MM.1S (cell line): ENCODE measurements around the gene PRIMPOL.

Experiments
- EZH2 ChIP-seq: fragments of 300-600 bp; sonication (generic); optimal IDR thresholded peaks from 2 replicates; pipeline ENCODE3; 2017; ENCODE audit warnings: low read depth, mild to moderate bottlenecking, antibody characterized with exemption, low read length, mixed read lengths
- EZH2phosphoT487 ChIP-seq: fragments of 300-600 bp; sonication (generic); IDR thresholded peaks from 2 replicates; pipeline ENCODE4 v1.6.1; 2018; ENCODE audit warnings: antibody characterized with exemption, low read length
- TF ChIP-seq, protein P1 (sequence below): fragments of 300-600 bp; sonication (generic); IDR thresholded peaks from 2 replicates; pipeline ENCODE4 v1.5.1; 2016; ENCODE audit warnings: antibody characterized with exemption, low read length, mixed read lengths

- TF ChIP-seq, protein P1, sequence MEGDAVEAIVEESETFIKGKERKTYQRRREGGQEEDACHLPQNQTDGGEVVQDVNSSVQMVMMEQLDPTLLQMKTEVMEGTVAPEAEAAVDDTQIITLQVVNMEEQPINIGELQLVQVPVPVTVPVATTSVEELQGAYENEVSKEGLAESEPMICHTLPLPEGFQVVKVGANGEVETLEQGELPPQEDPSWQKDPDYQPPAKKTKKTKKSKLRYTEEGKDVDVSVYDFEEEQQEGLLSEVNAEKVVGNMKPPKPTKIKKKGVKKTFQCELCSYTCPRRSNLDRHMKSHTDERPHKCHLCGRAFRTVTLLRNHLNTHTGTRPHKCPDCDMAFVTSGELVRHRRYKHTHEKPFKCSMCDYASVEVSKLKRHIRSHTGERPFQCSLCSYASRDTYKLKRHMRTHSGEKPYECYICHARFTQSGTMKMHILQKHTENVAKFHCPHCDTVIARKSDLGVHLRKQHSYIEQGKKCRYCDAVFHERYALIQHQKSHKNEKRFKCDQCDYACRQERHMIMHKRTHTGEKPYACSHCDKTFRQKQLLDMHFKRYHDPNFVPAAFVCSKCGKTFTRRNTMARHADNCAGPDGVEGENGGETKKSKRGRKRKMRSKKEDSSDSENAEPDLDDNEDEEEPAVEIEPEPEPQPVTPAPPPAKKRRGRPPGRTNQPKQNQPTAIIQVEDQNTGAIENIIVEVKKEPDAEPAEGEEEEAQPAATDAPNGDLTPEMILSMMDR, result no peak
- TF ChIP-seq EZH2phosphoT487, result no peak
- TF ChIP-seq EZH2, result no peak
Observed at GRCh38 chr4:184669251-184669650, 19.7 kb downstream of the PRIMPOL start.
